GM18508 (cell line): Measurements from ENCODE around the gene CCDC171.

ENCODE experiments used
- ATAC-seq: cut with Tn5 transposase; IDR thresholded peaks from one replicate; pipeline ENCODE4 v1.9.1; 2021; ENCODE audit warnings: moderate number of reproducible peaks; ENCODE audit not compliant: insufficient read depth, unreplicated experiment

The CCDC171 gene

GRCh38 chr9:15966471-15966870, 413.6 kb downstream of the CCDC171 start:
- ATAC-seq = no peak

- no peak for ATAC-seq
Observed at GRCh38 chr9:15967068-15967467, 414.2 kb downstream of the CCDC171 start.

GRCh38 chr9:15972760-15973159, 419.9 kb downstream of the CCDC171 start:
- ATAC-seq = no peak

- ATAC-seq = no peak
Observed at GRCh38 chr9:15975101-15975778, 422.4 kb downstream of the CCDC171 start.

- ATAC-seq = no peak
Observed at GRCh38 chr9:15977438-15977837, 424.6 kb downstream of the CCDC171 start.

- ATAC-seq = no peak
Observed at GRCh38 chr9:15982182-15982581, 429.3 kb downstream of the CCDC171 start.

- ATAC-seq = no peak
Observed at GRCh38 chr9:15999422-16000339, 446.8 kb downstream of the CCDC171 start.

GRCh38 chr9:16000811-16001210, 448.0 kb downstream of the CCDC171 start:
- ATAC-seq = no peak

- no peak for ATAC-seq
Observed at GRCh38 chr9:16001856-16002255, 449.0 kb downstream of the CCDC171 start.

- ATAC-seq = no peak
Observed at GRCh38 chr9:16002816-16003215, 450.0 kb downstream of the CCDC171 start.

- no peak for ATAC-seq
Observed at GRCh38 chr9:16003785-16004184, 450.9 kb downstream of the CCDC171 start.

- no peak for ATAC-seq
Observed at GRCh38 chr9:16004613-16005012, 451.8 kb downstream of the CCDC171 start.

GRCh38 chr9:16010221-16010620, 457.4 kb downstream of the CCDC171 start:
- ATAC-seq = no peak

GRCh38 chr9:16012621-16013020, 459.8 kb downstream of the CCDC171 start:
- ATAC-seq = no peak

GRCh38 chr9:16013366-16013765, 460.5 kb downstream of the CCDC171 start:
- ATAC-seq = no peak

- ATAC-seq = no peak
Observed at GRCh38 chr9:16013826-16014225, 461.0 kb downstream of the CCDC171 start.

- no peak for ATAC-seq
Observed at GRCh38 chr9:16022228-16022627, 469.4 kb downstream of the CCDC171 start.

- no peak for ATAC-seq
Observed at GRCh38 chr9:16023446-16023845, 470.6 kb downstream of the CCDC171 start.
